Airway epithelial cell (primary cell): Measurements from ENCODE around the gene TSPY3. TPM values are rescaled to one million over a fixed set of nuclear protein-coding genes. Genes with fewer than 3 reads are reported as not detected.

Experiments used
- total RNA-seq: library from RNA; depleted of rRNA; stranded (reverse); fragments of >200 nt; gene quantifications from 2 replicates; pipeline ENCODE4 v1.2.3, GENCODE V29; 2015

TSPY3 gene
- total RNA-seq, result not detected in 2 replicates

GRCh38 chrY:9398121-9398520, at the start of gene TSPY3:
Gene TSPY3, plus strand, starts transcription at chrY:9398421. Its CDS starts 46 bp downstream, at chrY:9398467.

GRCh38 chrY:9357497-9357896, 40.7 kb upstream of the TSPY3 start, which contains the start of gene TSPY8:
Gene TSPY8, plus strand, starts transcription at chrY:9357797. Its CDS starts 46 bp downstream, at chrY:9357843.

Other genes with a start within 250 kb of the TSPY3 start
- not detected in 2 replicates for gene TSPY4, start 61.0 kb upstream of the TSPY3 start, total RNA-seq
- gene TSPY8, start 40.6 kb upstream of the TSPY3 start, total RNA-seq, result not detected in 2 replicates
- not detected in 2 replicates for gene TSPY1, start 68.5 kb downstream of the TSPY3 start, total RNA-seq
- gene TSPY9, start 88.8 kb downstream of the TSPY3 start, total RNA-seq, result not detected in 2 replicates
- not detected in 2 replicates for gene TSPY10, start 129.5 kb downstream of the TSPY3 start, total RNA-seq